SK-N-SH (cell line): ENCODE measurements around the gene RAD51B.

Experiments
- CTCF ChIP-seq: fragments of 200-600 bp; sonication (generic); IDR thresholded peaks from 2 replicates; pipeline ENCODE4 v1.6.1; 2017; ENCODE audit warnings: antibody characterized with exemption, mild to moderate bottlenecking, moderate library complexity
- ELF1 ChIP-seq: IDR thresholded peaks from 2 replicates; pipeline ENCODE4 v1.4.0; 2012
- EP300 ChIP-seq, 2 experiments: IDR thresholded peaks; 2 replicates each; pipeline versions ENCODE4 v1.4.0 to v1.6.1; 2012; ENCODE audit warnings: borderline replicate concordance in 1 of 2, low read depth in 1 of 2, low read length in 1 of 2
- MAX ChIP-seq: IDR thresholded peaks from 2 replicates; pipeline ENCODE4 v1.4.0; 2012; ENCODE audit warnings: low read depth
- NRF1 ChIP-seq: IDR thresholded peaks from 2 replicates; pipeline ENCODE4 v1.6.1; 2012; ENCODE audit warnings: low read depth, mild to moderate bottlenecking, low read length
- RCOR1 ChIP-seq: fragments of 150-350 bp; IDR thresholded peaks from 2 replicates; pipeline ENCODE4 v1.6.1; 2017; ENCODE audit warnings: antibody characterized with exemption, low read length
- REST ChIP-seq: IDR thresholded peaks from 2 replicates; pipeline ENCODE4 v1.6.1; 2012; ENCODE audit warnings: mild to moderate bottlenecking, low read depth, low read length, moderate library complexity
- RFX5 ChIP-seq: IDR thresholded peaks from 2 replicates; pipeline ENCODE4 v1.6.1; 2012; ENCODE audit warnings: mild to moderate bottlenecking, improper control_type of control experiment, low read length
- SIN3A ChIP-seq: IDR thresholded peaks from 2 replicates; pipeline ENCODE4 v1.6.1; 2012; ENCODE audit warnings: low read depth, mild to moderate bottlenecking, low read length, moderate library complexity, borderline replicate concordance
- TAF1 ChIP-seq: IDR thresholded peaks from 2 replicates; pipeline ENCODE4 v1.6.1; 2012; ENCODE audit warnings: low read depth, mild to moderate bottlenecking, low read length, moderate library complexity, borderline replicate concordance
- TEAD4 ChIP-seq: IDR thresholded peaks from 2 replicates; pipeline ENCODE4 v1.4.0; 2012; ENCODE audit warnings: mild to moderate bottlenecking, borderline replicate concordance; ENCODE audit not compliant: insufficient read depth
- USF2 ChIP-seq: fragments of 150-350 bp; IDR thresholded peaks from 2 replicates; pipeline ENCODE4 v1.6.1; 2017; ENCODE audit warnings: antibody characterized with exemption, low read length, low read depth, borderline replicate concordance

GRCh38 chr14:68195126-68195525 lies 375.5 kb downstream of the RAD51B start:
- no peak for TF ChIP-seq CTCF
- TF ChIP-seq MAX, result no peak
- TF ChIP-seq SIN3A, result no peak
- no peak for TF ChIP-seq REST
- no peak for TF ChIP-seq USF2
- no peak for TF ChIP-seq RCOR1
- no peak for TF ChIP-seq NRF1
- no peak for TF ChIP-seq RFX5
- TF ChIP-seq TEAD4, result no peak
- TF ChIP-seq EP300 (IDR thresholded peaks at IDR 0.05; ENCODE audit: borderline replicate concordance in 1 of 2, low read depth in 1 of 2, low read length in 1 of 2), result no peak
- TF ChIP-seq TAF1, result no peak
- no peak for TF ChIP-seq ELF1
